Activated CD8-positive, alpha-beta T cell treated with anti-CD3 and anti-CD28 coated beads for 36 hours (primary cell): ENCODE measurements around the gene DNAH9. TPM values are rescaled to one million over a fixed set of nuclear protein-coding genes. Genes with fewer than 3 reads are reported as not detected.

Experiments
- ATAC-seq: fragments of 200-7000 bp; cut with Tn5 transposase; one replicate; pipeline ENCODE4 v1.10.0; 2021; ENCODE audit warnings: mild to moderate bottlenecking, moderate library complexity
- CTCF ChIA-PET: fragments of 350-600 bp; sonication (Branson Sonifier 250); formaldehyde crosslinking; loops from one replicate; lab custom pipeline; 2021; ENCODE audit warnings: antibody characterized with exemption; lab: Charles Lee
- POLR2A ChIA-PET: fragments of 350-600 bp; sonication (Branson Sonifier 250); formaldehyde crosslinking; loops from one replicate; lab custom pipeline; 2021; ENCODE audit warnings: antibody characterized with exemption; lab: Charles Lee
- DNase-seq: peaks from one replicate; pipeline ENCODE4 v3.0.0-alpha.2; 2020
- H3K27ac Mint-ChIP-seq: one replicate; pipeline ENCODE4 v1.8.0; 2021; ENCODE audit warnings: mild to moderate bottlenecking, mixed read lengths
- H3K27me3 Mint-ChIP-seq: one replicate; pipeline ENCODE4 v1.8.0; 2021; ENCODE audit warnings: mixed read lengths
- H3K36me3 Mint-ChIP-seq: one replicate; pipeline ENCODE4 v1.8.0; 2021; ENCODE audit warnings: low read depth, mixed read lengths
- H3K4me1 Mint-ChIP-seq: one replicate; pipeline ENCODE4 v1.8.0; 2021; ENCODE audit warnings: low read depth, mixed read lengths
- H3K4me3 Mint-ChIP-seq: one replicate; pipeline ENCODE4 v1.8.0; 2021; ENCODE audit warnings: mild to moderate bottlenecking, moderate library complexity, mixed read lengths
- H3K9me3 Mint-ChIP-seq: one replicate; pipeline ENCODE4 v1.8.0; 2021; ENCODE audit warnings: mixed read lengths
- CTCF ChIP-seq: fragments of 200-600 bp; IDR thresholded peaks from one replicate; pipeline ENCODE4 v1.8.0; 2022; ENCODE audit warnings: antibody characterized with exemption, mild to moderate bottlenecking
- intact Hi-C: fragments of 100-400 bp; cut with micrococcal nuclease; formaldehyde crosslinking; loops from one replicate; pipeline ENCODE4 v1.10.0; 2022
- total RNA-seq, 2 experiments: library from RNA; stranded (reverse); gene quantifications; one replicate each; pipeline ENCODE4 v1.2.3, GENCODE V29; 2021

DNAH9 gene
- total RNA-seq, 2 experiments from 2014 or later: not detected

- H3K4me1 Mint-ChIP-seq: no peaks in the 10 kb centered on the region
- intact Hi-C loops: no loop called here
- ChIA-PET CTCF (no interaction called here), POLR2A (no interaction called here)
- no peak overlapping the region for H3K27ac Mint-ChIP-seq
- TF ChIP-seq CTCF: no peak
- no peaks in the 10 kb centered on the region for H3K36me3 Mint-ChIP-seq
- DNase-seq (no peak), ATAC-seq (no peak)
- peaks cover 2% of the 10 kb centered on the region for H3K9me3 Mint-ChIP-seq
- H3K4me3 Mint-ChIP-seq: no peak overlapping the region
- no peaks in the 10 kb centered on the region for H3K27me3 Mint-ChIP-seq
Observed at GRCh38 chr17:11719856-11720255, 121.6 kb downstream of the DNAH9 start.

GRCh38 chr17:11720816-11721215 is 122.5 kb downstream of the DNAH9 start:
- Mint-ChIP-seq H3K4me3 (no peak overlapping the region), H3K27me3 (no peaks in the 10 kb centered on the region), H3K27ac (no peak overlapping the region), H3K9me3 (peaks cover 2% of the 10 kb centered on the region), H3K36me3 (no peaks in the 10 kb centered on the region), H3K4me1 (no peaks in the 10 kb centered on the region)
- CTCF ChIA-PET: no interaction called here
- DNase-seq: no peak
- TF ChIP-seq CTCF: no peak
- POLR2A ChIA-PET: no interaction called here
- ATAC-seq: no peak
- intact Hi-C loops: no loop called here

GRCh38 chr17:11730747-11731146 is 132.5 kb downstream of the DNAH9 start:
- ATAC-seq: no peak
- H3K36me3 Mint-ChIP-seq: no peaks in the 10 kb centered on the region
- TF ChIP-seq CTCF: no peak
- DNase-seq: no peak
- no peaks in the 10 kb centered on the region for H3K4me1 Mint-ChIP-seq
- H3K27ac Mint-ChIP-seq: no peak overlapping the region
- no peaks in the 10 kb centered on the region for H3K27me3 Mint-ChIP-seq
- CTCF ChIA-PET: no interaction called here
- POLR2A ChIA-PET: no interaction called here
- H3K4me3 Mint-ChIP-seq: no peak overlapping the region
- intact Hi-C loops: no loop called here
- H3K9me3 Mint-ChIP-seq: no peaks in the 10 kb centered on the region

GRCh38 chr17:11736613-11737312 is 138.5 kb downstream of the DNAH9 start:
- no peak overlapping the region for H3K4me3 Mint-ChIP-seq
- ATAC-seq: no peak
- no peaks in the 10 kb centered on the region for H3K36me3 Mint-ChIP-seq
- H3K27ac Mint-ChIP-seq: no peak overlapping the region
- TF ChIP-seq CTCF: no peak
- ChIA-PET CTCF (no interaction called here), POLR2A (no interaction called here)
- intact Hi-C loops: no loop called here
- no peaks in the 10 kb centered on the region for H3K4me1 Mint-ChIP-seq
- H3K9me3 Mint-ChIP-seq: no peaks in the 10 kb centered on the region
- no peak for DNase-seq
- no peaks in the 10 kb centered on the region for H3K27me3 Mint-ChIP-seq

- no peak for ATAC-seq
- no peak for TF ChIP-seq CTCF
- intact Hi-C loops: no loop called here
- no peaks in the 10 kb centered on the region for H3K27me3 Mint-ChIP-seq
- no peaks in the 10 kb centered on the region for H3K9me3 Mint-ChIP-seq
- DNase-seq: no peak
- no peaks in the 10 kb centered on the region for H3K36me3 Mint-ChIP-seq
- no peak overlapping the region for H3K27ac Mint-ChIP-seq
- no peak overlapping the region for H3K4me3 Mint-ChIP-seq
- H3K4me1 Mint-ChIP-seq: no peaks in the 10 kb centered on the region
- POLR2A ChIA-PET: no interaction called here
- CTCF ChIA-PET: no interaction called here
Observed at GRCh38 chr17:11737313-11737679, 139.0 kb downstream of the DNAH9 start.
